ENCODE results near the gene CFDP1.
"Not testable (repeated sequence)": the region's sequence is repeated elsewhere in the genome, so short reads cannot be mapped to it uniquely, and the experiment has no call there.

GRCh38 chr16:75463389-75464121, 30.3 kb upstream of the CFDP1 start:
- not testable (repeated sequence) for TF ChIP-seq CTCF, POLR2A, EP300, POLR2AphosphoS5 (IDR thresholded peaks at IDR 0.05)
